ENCODE data around the gene CCDC157. TPM values are rescaled to one million over a fixed set of nuclear protein-coding genes. Genes with fewer than 3 reads are reported as not detected.

Gene CCDC157
- total RNA-seq, 1 experiment from 2014 or later, result 1.9 TPM

- DNase-seq (ENCODE audit: low read depth in 1 of 2, low spot score in 2 of 2), result no peak
- Histone ChIP-seq H3K4me1 (replicated peaks) (peaks cover 37% of the 10 kb centered on the region), H3K9me3 (replicated peaks) (no peaks in the 10 kb centered on the region)
Observed at GRCh38 chr22:30318799-30319419, 37.9 kb upstream of the CCDC157 start.

GRCh38 chr22:30320021-30320556 is 36.7 kb upstream of the CCDC157 start:
- no peaks in the 10 kb centered on the region for H3K27me3 ChIP-seq (replicated peaks)
- no peak for DNase-seq (ENCODE audit: low read depth in 1 of 2, low spot score in 2 of 2)
- H3K4me3 ChIP-seq, result no peak overlapping the region
- peaks cover 37% of the 10 kb centered on the region for H3K4me1 ChIP-seq (replicated peaks)
- peaks cover 40% of the 10 kb centered on the region for H3K36me3 ChIP-seq
- H3K9me3 ChIP-seq (replicated peaks), result no peaks in the 10 kb centered on the region
- H3K27ac ChIP-seq, result no peak overlapping the region

More at GRCh38 chr22:30318799-30319419, 37.9 kb upstream of the CCDC157 start:
- H3K36me3 ChIP-seq, result peaks cover 31% of the 10 kb centered on the region
- H3K27me3 ChIP-seq (replicated peaks), result no peaks in the 10 kb centered on the region
- H3K4me3 ChIP-seq, result no peak overlapping the region
- H3K27ac ChIP-seq, result no peak overlapping the region

GRCh38 chr22:30321461-30321860 is 35.3 kb upstream of the CCDC157 start:
- peaks cover 33% of the 10 kb centered on the region for H3K4me1 ChIP-seq (replicated peaks)
- H3K36me3 ChIP-seq, result peaks cover 41% of the 10 kb centered on the region
- H3K27ac ChIP-seq, result no peak overlapping the region
- no peak overlapping the region for H3K4me3 ChIP-seq
- DNase-seq (ENCODE audit: low read depth in 1 of 2, low spot score in 2 of 2), result no peak
- H3K9me3 ChIP-seq (replicated peaks), result peaks cover under 1% of the 10 kb centered on the region
- no peaks in the 10 kb centered on the region for H3K27me3 ChIP-seq (replicated peaks)

- no peak for DNase-seq (ENCODE audit: low read depth in 1 of 2, low spot score in 2 of 2)
- H3K4me3 ChIP-seq, result no peak overlapping the region
- H3K27me3 ChIP-seq (replicated peaks), result no peaks in the 10 kb centered on the region
- no peak overlapping the region for H3K27ac ChIP-seq
- peaks cover 24% of the 10 kb centered on the region for H3K4me1 ChIP-seq (replicated peaks)
- H3K9me3 ChIP-seq (replicated peaks), result peaks cover 3% of the 10 kb centered on the region
- peaks cover 44% of the 10 kb centered on the region for H3K36me3 ChIP-seq
Observed at GRCh38 chr22:30323246-30323645, 33.6 kb upstream of the CCDC157 start.

GRCh38 chr22:30324014-30324730 is 32.6 kb upstream of the CCDC157 start:
- Histone ChIP-seq H3K4me3 (no peak overlapping the region), H3K9me3 (replicated peaks) (peaks cover 3% of the 10 kb centered on the region), H3K4me1 (replicated peaks) (peaks cover 29% of the 10 kb centered on the region), H3K36me3 (peaks cover 47% of the 10 kb centered on the region), H3K27ac (no peak overlapping the region), H3K27me3 (replicated peaks) (no peaks in the 10 kb centered on the region)
- no peak for DNase-seq (ENCODE audit: low read depth in 1 of 2, low spot score in 2 of 2)

- Histone ChIP-seq H3K9me3 (replicated peaks) (peaks cover 3% of the 10 kb centered on the region), H3K27ac (peak overlapping the region; percentile 14), H3K27me3 (replicated peaks) (no peaks in the 10 kb centered on the region), H3K4me1 (replicated peaks) (peaks cover 29% of the 10 kb centered on the region), H3K36me3 (peaks cover 44% of the 10 kb centered on the region), H3K4me3 (peak overlapping the region; percentile 99)
- peak; percentile 69 to 79 for DNase-seq (ENCODE audit: low read depth in 1 of 2, low spot score in 2 of 2)
Observed at GRCh38 chr22:30325065-30325720, 31.6 kb upstream of the CCDC157 start.

GRCh38 chr22:30325724-30326254 is 31.0 kb upstream of the CCDC157 start:
- peaks cover 43% of the 10 kb centered on the region for H3K36me3 ChIP-seq
- peaks cover 29% of the 10 kb centered on the region for H3K4me1 ChIP-seq (replicated peaks)
- no peaks in the 10 kb centered on the region for H3K27me3 ChIP-seq (replicated peaks)
- peak overlapping the region; percentile 99 for H3K4me3 ChIP-seq
- H3K9me3 ChIP-seq (replicated peaks), result peaks cover 3% of the 10 kb centered on the region
- peak overlapping the region; percentile 14; the same call in 1 of the 2 replicates for H3K27ac ChIP-seq
- peak in 1 of 2 experiments; percentile 26 for DNase-seq (ENCODE audit: low read depth in 1 of 2, low spot score in 2 of 2)

- peaks cover 44% of the 10 kb centered on the region for H3K36me3 ChIP-seq
- H3K4me1 ChIP-seq (replicated peaks), result peaks cover 29% of the 10 kb centered on the region
- DNase-seq (ENCODE audit: low read depth in 1 of 2, low spot score in 2 of 2), result peak in 1 of 2 experiments; percentile 55
- H3K9me3 ChIP-seq (replicated peaks), result peaks cover 3% of the 10 kb centered on the region
- H3K27ac ChIP-seq, result peak overlapping the region; percentile 75
- H3K27me3 ChIP-seq (replicated peaks), result no peaks in the 10 kb centered on the region
- peak overlapping the region; percentile 99 for H3K4me3 ChIP-seq
Observed at GRCh38 chr22:30326255-30326705, 30.5 kb upstream of the CCDC157 start.

GRCh38 chr22:30326706-30327362 is 30.0 kb upstream of the CCDC157 start, which contains the start of gene TBC1D10A:
Gene TBC1D10A, minus strand, starts transcription at chr22:30326941. Its CDS starts 60 bp downstream, at chr22:30326881.
- peak within 1 kb of the TSS; percentile 75 for H3K27ac ChIP-seq
- peak; percentile 82 to 88 for DNase-seq (ENCODE audit: low read depth in 1 of 2, low spot score in 2 of 2)

GRCh38 chr22:30327864-30328345 is 28.9 kb upstream of the CCDC157 start:
- Histone ChIP-seq H3K9me3 (replicated peaks) (peaks cover 3% of the 10 kb centered on the region), H3K27ac (no peak overlapping the region), H3K36me3 (peaks cover 59% of the 10 kb centered on the region), H3K4me3 (no peak overlapping the region), H3K27me3 (replicated peaks) (no peaks in the 10 kb centered on the region), H3K4me1 (replicated peaks) (peaks cover 29% of the 10 kb centered on the region)
- no peak for DNase-seq (ENCODE audit: low read depth in 1 of 2, low spot score in 2 of 2)

More at GRCh38 chr22:30326706-30327362, 30.0 kb upstream of the CCDC157 start, which contains the start of gene TBC1D10A:
- peaks cover 29% of the 10 kb centered on the region for H3K4me1 ChIP-seq (replicated peaks)
- peak within 1 kb of the TSS; percentile 99 for H3K4me3 ChIP-seq
- H3K9me3 ChIP-seq (replicated peaks), result peaks cover 3% of the 10 kb centered on the region
- H3K36me3 ChIP-seq, result peaks cover 50% of the 10 kb centered on the region
- no peaks in the 10 kb centered on the region for H3K27me3 ChIP-seq (replicated peaks)

- Histone ChIP-seq H3K4me1 (replicated peaks) (peaks cover 29% of the 10 kb centered on the region), H3K4me3 (no peak overlapping the region), H3K27ac (no peak overlapping the region), H3K27me3 (replicated peaks) (no peaks in the 10 kb centered on the region), H3K9me3 (replicated peaks) (peaks cover 3% of the 10 kb centered on the region), H3K36me3 (peaks cover 59% of the 10 kb centered on the region)
- no peak for DNase-seq (ENCODE audit: low read depth in 1 of 2, low spot score in 2 of 2)
Observed at GRCh38 chr22:30328466-30329049, 28.2 kb upstream of the CCDC157 start.

GRCh38 chr22:30332551-30332950 is 24.3 kb upstream of the CCDC157 start:
- H3K36me3 ChIP-seq, result peaks cover 78% of the 10 kb centered on the region
- H3K27me3 ChIP-seq (replicated peaks), result no peaks in the 10 kb centered on the region
- H3K9me3 ChIP-seq (replicated peaks), result no peaks in the 10 kb centered on the region
- no peak overlapping the region for H3K27ac ChIP-seq
- 0 out of 2 replicates have a peak, but pooled peaks cover 5% of the 10 kb centered on the region for H3K4me1 ChIP-seq (replicated peaks)
- no peak for DNase-seq (ENCODE audit: low read depth in 1 of 2, low spot score in 2 of 2)
- H3K4me3 ChIP-seq, result no peak overlapping the region

Measured in SJSA1 (cell line).